HG02938 (cell line): ENCODE measurements around the gene SPAG16.

ENCODE experiments used
- ATAC-seq: cut with Tn5 transposase; IDR thresholded peaks from one replicate; pipeline ENCODE4 v1.9.1; 2021; ENCODE audit warnings: mild to moderate bottlenecking, moderate library complexity; ENCODE audit not compliant: unreplicated experiment

Gene SPAG16

GRCh38 chr2:214135966-214136365 lies 851.7 kb downstream of the SPAG16 start:
- ATAC-seq = no peak

GRCh38 chr2:214138779-214139178 lies 854.5 kb downstream of the SPAG16 start:
- no peak for ATAC-seq

- ATAC-seq = no peak
These were observed 855.5 kb downstream of the SPAG16 start for GRCh38 chr2:214139630-214140284.

GRCh38 chr2:214156971-214157370 lies 872.7 kb downstream of the SPAG16 start:
- ATAC-seq = no peak

- no peak for ATAC-seq
These were observed 874.6 kb downstream of the SPAG16 start for GRCh38 chr2:214158851-214159250.

GRCh38 chr2:214169281-214169680 lies 885.0 kb downstream of the SPAG16 start:
- no peak for ATAC-seq

- no peak for ATAC-seq
These were observed 885.5 kb downstream of the SPAG16 start for GRCh38 chr2:214169736-214170135.

GRCh38 chr2:214174563-214174962 lies 890.3 kb downstream of the SPAG16 start:
- no peak for ATAC-seq

- no peak for ATAC-seq
These were observed 895.8 kb downstream of the SPAG16 start for GRCh38 chr2:214180071-214180470.

GRCh38 chr2:214180686-214181085 lies 896.4 kb downstream of the SPAG16 start:
- ATAC-seq = no peak

- ATAC-seq = no peak
These were observed 900.2 kb downstream of the SPAG16 start for GRCh38 chr2:214184461-214184860.

GRCh38 chr2:214185546-214185945 lies 901.3 kb downstream of the SPAG16 start:
- no peak for ATAC-seq

- ATAC-seq = no peak
These were observed 908.4 kb downstream of the SPAG16 start for GRCh38 chr2:214192711-214193110.

- ATAC-seq = no peak
These were observed 909.7 kb downstream of the SPAG16 start for GRCh38 chr2:214193943-214194342.

GRCh38 chr2:214196260-214196659 lies 912.0 kb downstream of the SPAG16 start:
- no peak for ATAC-seq

GRCh38 chr2:214201892-214202291 lies 917.6 kb downstream of the SPAG16 start:
- no peak for ATAC-seq

GRCh38 chr2:214203214-214203613 lies 919.0 kb downstream of the SPAG16 start:
- ATAC-seq = no peak

- ATAC-seq = no peak
These were observed 919.6 kb downstream of the SPAG16 start for GRCh38 chr2:214203744-214204289.

GRCh38 chr2:214215107-214215506 lies 930.8 kb downstream of the SPAG16 start:
- ATAC-seq = no peak

GRCh38 chr2:214217136-214217535 lies 932.9 kb downstream of the SPAG16 start:
- ATAC-seq = no peak

- ATAC-seq = no peak
These were observed 933.3 kb downstream of the SPAG16 start for GRCh38 chr2:214217599-214217998.

GRCh38 chr2:214220251-214220650 lies 936.0 kb downstream of the SPAG16 start:
- ATAC-seq = no peak

GRCh38 chr2:214226061-214226460 lies 941.8 kb downstream of the SPAG16 start:
- no peak for ATAC-seq
